ENCODE measurements around the gene CXADR.
"Not testable (repeated sequence)": the region's sequence is repeated elsewhere in the genome, so short reads cannot be mapped to it uniquely, and the experiment has no call there.

CXADR gene
- 2.0 to 50.5 (median 8.3) reads per million in 17 experiments for total RNA-seq

- peak; percentile 19 to 55 (median 30) for DNase-seq
These were observed at the start of gene CXADR for GRCh38 chr21:17512253-17513213. Gene CXADR, plus strand, starts transcription at chr21:17513043. Its CDS starts 87 bp downstream, at chr21:17513130.

- peak; percentile 57 to 80 (median 74) for DNase-seq
These were observed 46.7 kb upstream of the CXADR start for GRCh38 chr21:17466166-17466565.

GRCh38 chr21:17467392-17467791 lies 45.5 kb upstream of the CXADR start:
- DNase-seq: no peak

GRCh38 chr21:17467829-17468228 lies 45.0 kb upstream of the CXADR start:
- no peak for DNase-seq

GRCh38 chr21:17468698-17469097 lies 44.1 kb upstream of the CXADR start:
- no peak for DNase-seq

GRCh38 chr21:17469727-17470126 lies 43.1 kb upstream of the CXADR start:
- no peak for DNase-seq

- no peak for DNase-seq
These were observed 40.7 kb upstream of the CXADR start for GRCh38 chr21:17472182-17472581.

- DNase-seq: peak in 1 of 4 experiments; percentile 24
These were observed 40.1 kb upstream of the CXADR start for GRCh38 chr21:17472592-17473271.

GRCh38 chr21:17476006-17476405 lies 36.8 kb upstream of the CXADR start:
- DNase-seq: peak; percentile 60 to 78 (median 68)

GRCh38 chr21:17478156-17478555 lies 34.7 kb upstream of the CXADR start:
- DNase-seq: not testable (repeated sequence)

GRCh38 chr21:17479606-17480005 lies 33.2 kb upstream of the CXADR start:
- no peak for DNase-seq

- DNase-seq: no peak
These were observed 29.9 kb upstream of the CXADR start for GRCh38 chr21:17482928-17483327.

GRCh38 chr21:17488620-17489019 lies 24.2 kb upstream of the CXADR start:
- DNase-seq: no peak

GRCh38 chr21:17489565-17489964 lies 23.3 kb upstream of the CXADR start:
- DNase-seq: not testable (repeated sequence)

GRCh38 chr21:17491716-17492414 lies 21.0 kb upstream of the CXADR start:
- peak; percentile 78 to 93 (median 86) for DNase-seq

- DNase-seq: no peak
These were observed 20.3 kb upstream of the CXADR start for GRCh38 chr21:17492415-17493168.

GRCh38 chr21:17494051-17494450 lies 18.8 kb upstream of the CXADR start:
- DNase-seq: no peak

GRCh38 chr21:17495680-17496079 lies 17.2 kb upstream of the CXADR start:
- DNase-seq: no peak

GRCh38 chr21:17497316-17497715 lies 15.5 kb upstream of the CXADR start:
- no peak for DNase-seq

- DNase-seq: no peak
These were observed 14.3 kb upstream of the CXADR start for GRCh38 chr21:17498586-17498985.

GRCh38 chr21:17501107-17502006 lies 11.5 kb upstream of the CXADR start:
- DNase-seq: no peak

Measured in suppressor macrophage (primary cell).